Stomach (tissue), 9 donors: ENCODE measurements around the gene LTF. TPM values are rescaled to one million over a fixed set of nuclear protein-coding genes. Genes with fewer than 3 reads are reported as not detected.
"Not testable (repeated sequence)": the region's sequence is repeated elsewhere in the genome, so short reads cannot be mapped to it uniquely, and the experiment has no call there.

Experiments used
- DNase-seq, 2 donors: peaks; one replicate each; pipeline versions ENCODE4 v3.0.0 to v3.0.0-alpha.2; 2013 to 2019
- H3K27ac ChIP-seq, 5 donors: fragments of 200-600 bp in 4 of 5; sonication (generic) in 4 of 5; one replicate each; pipeline ENCODE4 v1.5.1; 2013 to 2019; ENCODE audit warnings: mild to moderate bottlenecking in 1 of 5, moderate library complexity in 1 of 5
- H3K27me3 ChIP-seq, 3 donors: fragments of 200-600 bp; sonication (generic); one replicate each; pipeline ENCODE4 v1.5.1; 2017 to 2019; ENCODE audit warnings: mixed run types in 1 of 3
- H3K36me3 ChIP-seq, 4 donors: fragments of 200-600 bp; sonication (generic); 1 replicate in 3 of 4; 2 replicates in 1 of 4; pipeline ENCODE4 v1.5.1; 2016 to 2019
- H3K4me1 ChIP-seq, 4 donors: fragments of 200-600 bp; sonication (generic); one replicate each; pipeline ENCODE4 v1.5.1; 2016 to 2019
- H3K4me3 ChIP-seq, 4 donors: fragments of 200-600 bp; sonication (generic) in 3 of 4; one replicate each; pipeline ENCODE4 v1.5.1; 2016 to 2019; ENCODE audit warnings: mild to moderate bottlenecking in 1 of 4
- H3K9me3 ChIP-seq, 4 donors: fragments of 200-600 bp; sonication (generic); one replicate each; pipeline ENCODE4 v1.5.1; 2016 to 2019
- EP300 ChIP-seq: sonication (generic); formaldehyde crosslinking; IDR thresholded peaks from one replicate; pipeline ENCODE4 v1.6.1; 2017; ENCODE audit warnings: antibody characterized with exemption
- POLR2A ChIP-seq, 4 donors: fragments of 450-650 bp; IDR thresholded peaks; one replicate each; pipeline ENCODE4 v1.6.1; 2016; ENCODE audit warnings: antibody characterized with exemption in 4 of 4, control low read depth in 2 of 4, mild to moderate bottlenecking in 1 of 4, moderate library complexity in 1 of 4
- POLR2AphosphoS5 ChIP-seq, 3 donors: sonication (generic); formaldehyde crosslinking; IDR thresholded peaks; one replicate each; pipeline ENCODE4 v1.6.1; 2016; ENCODE audit warnings: antibody characterized with exemption in 3 of 3
- WGBS, 5 donors: extraction: QIAGEN DNeasy Blood & Tissue Kit in 3 of 5; methylation state at CpG; one replicate each; pipeline versions ENCODE4 v1.1.5 to v1.1.7; 2013 to 2018; 5-methylcytosine and 5-hydroxymethylcytosine counted together
- intact Hi-C: fragments of 100-400 bp; cut with DNase I; formaldehyde crosslinking; loops from one replicate; pipeline ENCODE4 v1.15.1; 2023; ENCODE audit warnings: low total_unique reads
- polyA plus RNA-seq, 3 donors: library from polyadenylated mRNA; stranded (reverse); fragments of 200-250 nt; gene quantifications; one replicate each; pipeline ENCODE4 v1.2.3, GENCODE V29; 2013
- total RNA-seq, 5 donors: library from RNA; depleted of rRNA; stranded (reverse); fragments of >200 nt; gene quantifications; one replicate each; pipeline versions ENCODE4 v1.1.0 to v1.2.3, GENCODE V29; 2014 to 2016
- TF ChIP-seq, protein P1 (sequence below), 7 experiments: fragments of 450-650 bp in 4 of 7; fragments of 200-600 bp in 3 of 7; sonication (generic) in 3 of 7; IDR thresholded peaks; one replicate each; pipeline ENCODE4 v1.5.1; 2016 to 2019; ENCODE audit warnings: antibody characterized with exemption in 7 of 7, control low read depth in 2 of 7, mild to moderate bottlenecking in 1 of 7
- donor health status: healthy with polysubstance abuse.
- donor health status: Bipolar disorder and iron deficiency.
- donor health status: healthy.

Gene LTF
- total and polyA plus RNA-seq, 8 donors, result 0.58 to 1,112 (median 106) TPM

DNA sequence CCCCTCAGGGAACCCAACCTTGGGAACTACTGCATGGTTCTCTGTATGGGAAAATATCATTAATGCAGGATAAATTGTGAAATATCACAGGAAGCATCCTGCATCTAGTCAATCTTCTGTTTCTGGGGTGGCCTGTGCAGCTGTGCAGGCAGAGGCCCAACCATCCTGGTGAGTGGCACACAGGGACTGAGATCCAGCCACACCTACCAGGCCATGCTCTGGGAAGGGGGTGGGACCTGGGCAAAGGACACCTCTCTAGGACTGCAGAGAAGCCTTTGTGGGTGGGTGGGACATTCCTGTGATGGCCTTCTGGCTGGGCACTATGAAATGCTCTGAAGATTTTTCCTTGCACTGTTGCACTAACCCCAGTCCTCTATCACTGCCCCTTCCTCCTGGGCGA lies 30.9 kb downstream of the LTF start:
- Histone ChIP-seq H3K36me3 (peaks cover 0 to 22% (median 16%) of the 10 kb centered on the region in 4 donors), H3K27ac (no peak overlapping the region), H3K27me3 (no peaks in the 10 kb centered on the region), H3K4me3 (no peak overlapping the region), H3K4me1 (no peaks in the 10 kb centered on the region), H3K9me3 (peaks cover 0 to 14% (median 9%) of the 10 kb centered on the region in 4 donors)
- TF ChIP-seq, protein P1, sequence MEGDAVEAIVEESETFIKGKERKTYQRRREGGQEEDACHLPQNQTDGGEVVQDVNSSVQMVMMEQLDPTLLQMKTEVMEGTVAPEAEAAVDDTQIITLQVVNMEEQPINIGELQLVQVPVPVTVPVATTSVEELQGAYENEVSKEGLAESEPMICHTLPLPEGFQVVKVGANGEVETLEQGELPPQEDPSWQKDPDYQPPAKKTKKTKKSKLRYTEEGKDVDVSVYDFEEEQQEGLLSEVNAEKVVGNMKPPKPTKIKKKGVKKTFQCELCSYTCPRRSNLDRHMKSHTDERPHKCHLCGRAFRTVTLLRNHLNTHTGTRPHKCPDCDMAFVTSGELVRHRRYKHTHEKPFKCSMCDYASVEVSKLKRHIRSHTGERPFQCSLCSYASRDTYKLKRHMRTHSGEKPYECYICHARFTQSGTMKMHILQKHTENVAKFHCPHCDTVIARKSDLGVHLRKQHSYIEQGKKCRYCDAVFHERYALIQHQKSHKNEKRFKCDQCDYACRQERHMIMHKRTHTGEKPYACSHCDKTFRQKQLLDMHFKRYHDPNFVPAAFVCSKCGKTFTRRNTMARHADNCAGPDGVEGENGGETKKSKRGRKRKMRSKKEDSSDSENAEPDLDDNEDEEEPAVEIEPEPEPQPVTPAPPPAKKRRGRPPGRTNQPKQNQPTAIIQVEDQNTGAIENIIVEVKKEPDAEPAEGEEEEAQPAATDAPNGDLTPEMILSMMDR (IDR thresholded peaks at IDR 0.05), result no peak
- TF ChIP-seq POLR2A (IDR thresholded peaks at IDR 0.05) (no peak), POLR2AphosphoS5 (IDR thresholded peaks at IDR 0.05) (no peak), EP300 (no peak)
- DNase-seq, result no peak
- WGBS, 5 donors, result 84 to 100% (median 98%) methylated on average over 1 of the region's 1 CpG
- intact Hi-C loops, result loop anchor here (10.0 kb wide), 1 partner anchor 139 kb away; no protein-coding TSS in a partner anchor

DNA sequence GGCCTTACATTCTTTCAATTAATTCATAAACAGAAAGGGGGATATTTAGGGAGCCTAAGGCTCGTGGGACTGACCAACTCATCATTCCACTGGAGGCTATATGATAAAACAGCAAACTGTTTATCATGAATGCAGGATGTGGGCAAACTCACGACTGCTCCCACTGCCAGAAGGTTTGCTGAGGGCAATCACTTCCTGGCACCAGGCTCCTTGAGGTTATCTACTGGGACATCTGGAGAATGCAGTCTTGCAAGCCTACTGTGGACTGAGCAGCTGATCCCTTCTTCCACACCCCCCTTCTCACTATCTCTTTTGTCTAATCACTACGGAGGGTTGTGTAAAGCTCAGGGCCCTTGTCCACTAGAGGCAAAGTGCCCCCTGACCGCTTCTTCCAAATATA lies 31.6 kb downstream of the LTF start:
- not testable (repeated sequence) for H3K4me1 ChIP-seq, H3K4me3 ChIP-seq, H3K27me3 ChIP-seq, DNase-seq, H3K27ac ChIP-seq
- Histone ChIP-seq H3K36me3 (peaks cover 0 to 21% (median 14%) of the 10 kb centered on the region in 4 donors), H3K9me3 (peaks cover 0 to 14% (median 9%) of the 10 kb centered on the region in 4 donors)
- WGBS, 5 donors, result 44 to 64% (median 54%) methylated on average over 4 of the region's 4 CpGs
- intact Hi-C loops, result loop anchor here (10.0 kb wide), 1 partner anchor 138 kb away; no protein-coding TSS in a partner anchor

DNA sequence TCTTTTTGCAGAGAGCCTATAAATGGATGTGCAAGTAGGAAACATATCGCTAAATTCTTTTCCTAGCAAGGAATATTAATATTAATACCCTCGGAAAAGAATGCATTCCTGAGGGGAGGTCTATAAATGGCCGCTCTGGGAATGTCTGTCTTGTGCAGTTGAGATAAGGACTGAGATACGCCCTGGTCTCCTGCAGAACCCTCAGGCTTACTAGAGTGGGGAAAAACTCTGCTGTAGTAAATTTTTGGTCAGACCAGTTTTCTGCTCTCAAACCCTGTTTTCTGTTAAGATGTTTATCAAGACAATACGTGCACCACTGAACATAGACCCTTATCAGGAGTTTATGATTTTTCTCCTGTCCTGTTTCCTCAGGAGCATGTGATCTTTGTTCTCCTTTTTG lies 32.8 kb downstream of the LTF start:
- intact Hi-C loops, result loop anchor here (10.0 kb wide), 1 partner anchor 137 kb away; no protein-coding TSS in a partner anchor

DNA sequence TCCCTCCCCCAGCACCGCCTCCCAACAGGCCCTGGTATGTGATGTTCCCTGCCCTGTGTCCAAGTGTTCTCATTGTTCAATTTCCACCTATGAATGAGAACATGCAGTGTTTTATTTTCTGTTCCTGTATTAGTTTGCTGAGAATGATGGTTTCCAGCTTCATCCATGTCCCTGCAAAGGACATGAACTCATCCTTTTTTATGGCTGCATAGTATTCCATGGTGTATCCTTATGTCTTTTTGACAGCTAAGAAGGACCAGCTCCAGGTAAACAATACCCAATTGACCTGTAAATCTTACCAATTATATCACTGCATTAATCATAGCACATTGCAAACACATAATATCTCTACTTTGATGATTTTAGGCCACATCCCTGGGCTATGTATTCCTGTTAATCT lies 33.8 kb downstream of the LTF start:
- intact Hi-C loops, result loop anchor here (10.0 kb wide), 1 partner anchor 136 kb away; no protein-coding TSS in a partner anchor
- not testable (repeated sequence) for H3K4me1 ChIP-seq, DNase-seq, H3K27me3 ChIP-seq, H3K4me3 ChIP-seq, H3K27ac ChIP-seq
- peaks cover 0 to 14% (median 9%) of the 10 kb centered on the region in 4 donors for H3K9me3 ChIP-seq
- H3K36me3 ChIP-seq, result peaks cover 0 to 21% (median 2%) of the 10 kb centered on the region in 4 donors
- 93 to 100% (median 100%) methylated on average over 1 of the region's 1 CpG for WGBS, 5 donors

More for the DNA sequence above, 32.8 kb downstream of the LTF start:
- not testable (repeated sequence) for DNase-seq, H3K27ac ChIP-seq, H3K4me3 ChIP-seq, H3K4me1 ChIP-seq, H3K27me3 ChIP-seq
- peaks cover 0 to 21% (median 9%) of the 10 kb centered on the region in 4 donors for H3K36me3 ChIP-seq
- 94 to 97% (median 94%) methylated on average over 5 of the region's 5 CpGs for WGBS, 5 donors
- H3K9me3 ChIP-seq, result peaks cover 0 to 14% (median 9%) of the 10 kb centered on the region in 4 donors

DNA sequence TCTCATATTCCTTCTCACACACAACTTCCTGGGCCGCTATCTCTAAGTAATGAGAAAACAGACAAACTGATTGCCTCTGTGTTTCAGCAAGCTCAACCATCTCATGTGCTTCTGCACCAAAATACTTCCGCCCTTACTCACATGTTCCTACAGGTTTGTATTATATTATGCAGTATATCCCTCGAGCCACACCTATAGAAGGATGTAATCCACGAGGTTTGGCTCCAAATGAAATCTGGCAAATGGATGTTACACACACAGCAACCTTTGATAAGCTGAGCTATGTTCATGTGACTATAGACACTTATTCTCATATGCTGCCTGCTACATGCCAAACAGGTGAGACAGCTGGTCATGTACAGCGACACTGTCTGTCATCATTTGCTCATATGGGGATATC lies 35.0 kb downstream of the LTF start:
- 63 to 80% (median 69%) methylated on average over 5 of the region's 5 CpGs for WGBS, 5 donors
- intact Hi-C loops, result loop anchor here (10.0 kb wide), 1 partner anchor 135 kb away; no protein-coding TSS in a partner anchor
- Histone ChIP-seq H3K9me3 (peaks cover 0 to 14% (median 9%) of the 10 kb centered on the region in 4 donors), H3K27me3 (no peaks in the 10 kb centered on the region), H3K27ac (no peak overlapping the region), H3K4me3 (no peak overlapping the region), H3K36me3 (peaks cover 0 to 13% (median 0%) of the 10 kb centered on the region in 4 donors), H3K4me1 (peaks cover 0 to 8% (median 0%) of the 10 kb centered on the region in 4 donors)
- DNase-seq, result no peak
- TF ChIP-seq POLR2AphosphoS5 (IDR thresholded peaks at IDR 0.05) (no peak), POLR2A (IDR thresholded peaks at IDR 0.05) (no peak), EP300 (no peak)
- TF ChIP-seq, protein P1 (IDR thresholded peaks at IDR 0.05), result no peak

DNA sequence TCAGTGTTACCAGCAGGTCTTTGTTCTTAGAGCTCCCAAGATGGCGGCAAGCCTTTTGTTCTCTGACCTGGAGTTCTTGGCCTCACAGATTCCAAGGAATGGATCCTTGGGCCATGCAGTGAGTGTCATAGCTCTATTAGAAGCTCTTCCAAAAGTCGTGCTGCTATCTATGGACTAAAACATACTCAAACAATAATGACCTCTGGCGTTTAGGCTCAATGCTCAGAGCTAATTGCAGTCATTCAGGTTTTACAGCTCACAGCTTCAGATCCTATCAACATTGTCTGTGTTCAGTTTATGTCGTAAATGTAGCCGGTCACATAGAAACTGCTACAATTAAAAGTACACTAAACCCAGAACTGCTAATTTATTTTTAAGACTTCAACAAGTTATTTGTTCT lies 35.5 kb downstream of the LTF start:
- intact Hi-C loops, result no loop called here
- H3K27me3 ChIP-seq, result no peaks in the 10 kb centered on the region
- no peak overlapping the region for H3K4me3 ChIP-seq
- no peak for TF ChIP-seq POLR2AphosphoS5 (IDR thresholded peaks at IDR 0.05)
- TF ChIP-seq, protein P1 (IDR thresholded peaks at IDR 0.05), result no peak
- TF ChIP-seq POLR2A (IDR thresholded peaks at IDR 0.05), result no peak
- no peak for TF ChIP-seq EP300
- no peak overlapping the region for H3K27ac ChIP-seq
- peaks cover 0 to 11% (median 0%) of the 10 kb centered on the region in 4 donors for H3K36me3 ChIP-seq
- DNase-seq, result no peak
- peaks cover 0 to 14% (median 9%) of the 10 kb centered on the region in 4 donors for H3K9me3 ChIP-seq
- 50 to 65% (median 53%) methylated on average over 5 of the region's 5 CpGs for WGBS, 5 donors
- H3K4me1 ChIP-seq, result peaks cover 0 to 8% (median 0%) of the 10 kb centered on the region in 4 donors
